HG02623 (cell line): ENCODE results near the gene BST1.

Source experiments
- ATAC-seq: cut with Tn5 transposase; IDR thresholded peaks from one replicate; pipeline ENCODE4 v1.9.1; 2021; ENCODE audit warnings: moderate library complexity; ENCODE audit not compliant: unreplicated experiment

BST1 gene

GRCh38 chr4:15675356-15675755, 27.5 kb upstream of the BST1 start:
- no peak for ATAC-seq

DNA sequence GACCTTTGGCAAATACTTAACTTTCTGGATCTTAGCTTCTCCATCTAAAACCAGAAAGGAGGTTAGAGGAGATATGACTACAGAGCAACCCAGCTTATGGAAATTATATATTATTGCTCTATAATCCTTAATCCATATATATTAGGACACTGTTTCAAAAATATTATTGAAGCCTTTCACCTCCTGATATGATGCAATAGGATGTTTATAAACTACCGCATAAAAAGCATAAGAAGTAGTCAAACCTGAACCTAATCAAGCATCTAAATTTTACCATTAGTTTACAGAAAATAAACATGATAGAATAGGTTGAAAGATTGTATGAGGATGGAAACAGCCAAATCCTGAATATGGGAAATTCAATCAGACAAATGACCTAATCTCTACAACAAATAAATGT, 26.8 kb upstream of the BST1 start:
- no peak for ATAC-seq

- no peak for ATAC-seq
Measured at GRCh38 chr4:15676899-15677298, 26.0 kb upstream of the BST1 start.

DNA sequence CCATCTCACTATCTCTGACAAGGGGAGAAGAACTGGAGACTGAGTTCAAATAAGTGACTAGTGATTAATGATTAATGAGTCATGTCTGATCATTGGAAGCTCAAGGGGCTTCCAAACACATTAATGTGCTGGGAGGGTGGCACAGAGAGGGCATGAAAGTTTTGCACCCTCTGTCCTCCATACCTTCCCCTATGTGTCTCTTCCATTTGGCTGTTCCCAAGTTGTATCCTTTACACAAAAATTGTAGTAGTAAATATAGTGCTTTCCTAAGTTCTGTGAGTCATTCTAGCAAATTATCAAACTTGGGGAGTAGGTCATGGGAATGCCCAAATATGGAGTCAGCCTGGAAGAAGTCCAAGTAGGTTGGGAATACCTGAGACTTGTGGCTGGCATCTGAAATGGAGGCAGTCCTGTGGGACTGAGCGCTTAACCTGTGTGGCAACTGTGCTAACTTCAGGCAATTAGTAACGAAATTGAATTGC, 25.3 kb upstream of the BST1 start:
- ATAC-seq = no peak

GRCh38 chr4:15681067-15681371, 21.8 kb upstream of the BST1 start:
- ATAC-seq = no peak

GRCh38 chr4:15681372-15682241, 21.3 kb upstream of the BST1 start, which contains the start of gene FAM200B:
TSS of gene FAM200B (plus strand) at chr4:15681827. CDS start at chr4:15686978, 5,151 bp downstream.
- ATAC-seq = peak; percentile 88

GRCh38 chr4:15682242-15683142, 20.4 kb upstream of the BST1 start:
- ATAC-seq = no peak

DNA sequence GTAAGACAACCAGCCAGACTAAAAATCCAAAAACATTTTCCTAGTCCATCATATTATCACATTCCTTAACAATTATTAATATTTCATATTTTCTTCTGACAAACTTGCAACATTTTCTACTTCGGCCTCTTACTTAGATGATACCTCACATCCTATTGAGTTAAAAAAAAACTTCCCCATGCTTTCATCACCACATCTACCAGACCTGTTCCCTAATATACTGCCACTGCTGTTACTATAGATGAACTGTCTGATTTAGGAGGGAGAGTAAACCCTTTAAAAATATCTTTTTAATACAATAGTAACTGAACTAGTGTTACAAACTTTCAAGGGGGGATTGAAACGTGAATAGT, 19.7 kb upstream of the BST1 start:
- no peak for ATAC-seq

GRCh38 chr4:15684498-15684897, 18.4 kb upstream of the BST1 start:
- ATAC-seq = no peak

DNA sequence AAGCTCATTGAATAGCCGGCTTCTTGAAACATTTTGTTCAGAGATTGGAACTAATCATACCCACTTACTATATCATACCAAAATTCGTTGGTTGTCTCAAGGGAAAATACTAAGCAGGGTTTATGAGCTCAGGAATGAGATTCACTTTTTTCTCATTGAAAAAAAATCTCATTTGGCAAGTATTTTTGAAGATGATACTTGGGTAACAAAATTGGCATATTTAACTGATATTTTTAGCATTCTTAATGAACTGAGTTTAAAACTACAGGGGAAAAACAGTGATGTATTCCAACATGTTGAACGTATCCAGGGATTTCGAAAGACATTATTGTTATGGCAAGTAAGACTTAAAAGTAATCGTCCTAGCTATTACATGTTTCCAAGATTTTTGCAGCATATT, 14.8 kb upstream of the BST1 start:
- ATAC-seq = no peak

DNA sequence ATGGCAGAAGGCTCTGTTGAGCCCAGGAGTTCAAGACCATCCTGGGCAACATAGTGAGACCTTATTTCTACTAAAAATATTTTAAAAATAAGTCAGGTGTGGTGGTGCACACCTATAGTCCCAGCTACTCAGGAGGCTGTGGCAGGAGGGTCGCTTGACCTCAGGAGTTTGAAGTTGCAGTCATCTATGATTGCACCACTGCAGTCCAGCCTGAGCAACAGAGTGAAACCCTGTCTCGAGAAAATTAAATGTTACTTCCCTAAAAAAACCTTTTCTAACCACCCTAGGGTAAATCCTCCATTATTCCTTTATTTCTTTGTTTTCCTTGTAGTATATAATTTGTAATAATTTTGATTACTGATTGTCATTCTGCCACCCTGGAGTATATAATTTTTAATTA, 13.3 kb upstream of the BST1 start:
- ATAC-seq = no peak

DNA sequence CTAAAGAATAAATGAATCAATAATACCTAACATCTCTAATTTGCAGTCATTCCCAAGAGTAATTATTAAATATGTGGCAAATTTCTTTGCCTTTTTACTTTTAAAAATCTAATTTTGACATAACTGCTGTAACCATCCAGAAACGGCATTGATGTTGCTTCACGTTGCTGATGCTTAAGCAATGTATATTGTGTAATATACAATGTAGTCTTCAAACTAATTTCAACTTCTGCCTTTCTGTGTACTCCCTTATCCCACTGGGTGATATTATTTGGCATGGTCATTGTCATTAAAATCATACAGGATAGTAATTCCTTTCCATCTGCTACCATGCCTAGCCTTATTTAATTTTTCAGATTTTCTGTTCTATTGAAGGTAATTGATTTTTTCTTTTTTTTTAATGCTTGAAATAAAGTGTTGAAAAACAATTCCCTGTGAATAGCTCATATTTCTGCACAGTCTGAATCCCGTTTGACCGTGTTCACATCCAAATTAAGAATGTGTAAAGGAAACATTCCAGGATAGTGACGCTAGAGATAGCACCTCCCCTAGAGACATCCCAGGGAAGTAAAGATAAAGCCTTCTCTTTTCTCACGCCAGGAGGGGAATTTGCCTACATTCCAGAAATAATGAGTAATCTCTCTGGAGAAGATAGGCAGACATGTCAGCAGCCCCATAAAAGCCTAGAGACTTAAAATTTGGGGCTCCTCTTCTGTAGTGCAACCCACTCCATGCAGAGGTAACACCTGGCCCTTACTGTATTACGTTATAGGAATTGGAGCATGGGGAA, 12.7 kb upstream of the BST1 start:
- ATAC-seq = no peak

GRCh38 chr4:15691346-15692135, 11.3 kb upstream of the BST1 start:
- ATAC-seq = no peak

- ATAC-seq = no peak
Measured at GRCh38 chr4:15692602-15693001, 10.3 kb upstream of the BST1 start.

GRCh38 chr4:15694431-15694830, 8.4 kb upstream of the BST1 start:
- no peak for ATAC-seq

DNA sequence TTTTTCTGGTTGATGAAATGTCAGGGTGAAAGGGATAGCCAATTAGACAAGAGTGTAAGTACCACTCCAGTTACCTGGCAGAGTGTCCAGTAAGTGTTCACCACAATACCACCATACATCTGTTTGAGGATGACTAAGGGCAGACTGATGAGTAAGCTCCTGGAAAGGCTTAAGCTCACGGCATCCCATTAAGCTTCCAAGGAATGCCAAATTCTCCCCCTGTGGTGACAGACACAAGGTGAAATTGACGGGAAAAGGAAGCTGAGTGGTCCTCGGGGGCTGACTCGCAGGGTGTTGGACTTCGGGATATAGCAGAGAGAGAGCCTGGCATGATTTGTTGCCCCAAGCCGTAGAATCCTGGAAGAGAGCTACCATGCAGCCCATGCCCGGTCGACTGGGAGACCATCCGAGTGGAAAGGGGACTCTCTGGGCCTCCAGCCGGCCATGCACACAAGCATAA, 7.6 kb upstream of the BST1 start:
- no peak for ATAC-seq

DNA sequence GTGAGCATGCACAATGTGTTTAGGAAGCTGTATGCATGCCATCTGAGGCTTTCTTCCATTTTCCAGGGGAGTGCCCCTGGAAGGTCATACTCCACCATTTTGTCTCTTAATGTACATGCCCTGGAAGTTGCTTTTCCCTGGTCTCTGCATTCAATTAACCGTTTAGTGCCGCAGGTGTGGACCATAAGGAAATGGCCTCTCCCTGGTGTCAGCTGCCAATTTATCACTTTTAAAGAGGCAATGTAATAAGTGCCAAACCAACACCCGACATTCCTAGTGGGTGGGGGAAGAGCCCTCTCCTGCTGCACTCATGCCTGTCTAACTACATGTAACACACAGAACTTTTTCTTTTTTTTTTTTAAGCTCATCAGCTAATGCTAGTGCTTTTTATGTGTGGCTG, 7.1 kb upstream of the BST1 start:
- no peak for ATAC-seq

- ATAC-seq = no peak
Measured at GRCh38 chr4:15696866-15697265, 6.0 kb upstream of the BST1 start.

DNA sequence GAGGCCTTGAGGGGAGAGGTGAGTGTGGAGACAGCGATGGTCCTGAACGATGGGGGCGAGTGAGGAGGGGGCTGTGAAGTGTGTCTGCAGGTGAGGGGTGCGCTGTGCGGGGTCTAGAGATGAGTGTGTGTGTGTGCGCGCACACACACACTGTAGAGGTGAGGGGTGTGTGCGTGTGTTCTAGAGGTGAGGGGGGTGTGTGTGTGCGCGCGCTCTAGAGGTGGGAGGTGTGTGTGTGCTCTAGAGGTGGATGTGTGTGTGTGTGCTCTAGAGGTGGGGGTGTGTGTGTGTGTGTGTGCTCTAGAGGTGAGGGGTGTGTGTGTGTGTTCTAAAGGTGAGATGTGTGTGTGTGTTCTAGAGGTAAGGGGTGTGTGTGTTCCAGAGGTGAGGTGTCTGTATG, 574 bp downstream of the BST1 start:
- no peak for ATAC-seq

DNA sequence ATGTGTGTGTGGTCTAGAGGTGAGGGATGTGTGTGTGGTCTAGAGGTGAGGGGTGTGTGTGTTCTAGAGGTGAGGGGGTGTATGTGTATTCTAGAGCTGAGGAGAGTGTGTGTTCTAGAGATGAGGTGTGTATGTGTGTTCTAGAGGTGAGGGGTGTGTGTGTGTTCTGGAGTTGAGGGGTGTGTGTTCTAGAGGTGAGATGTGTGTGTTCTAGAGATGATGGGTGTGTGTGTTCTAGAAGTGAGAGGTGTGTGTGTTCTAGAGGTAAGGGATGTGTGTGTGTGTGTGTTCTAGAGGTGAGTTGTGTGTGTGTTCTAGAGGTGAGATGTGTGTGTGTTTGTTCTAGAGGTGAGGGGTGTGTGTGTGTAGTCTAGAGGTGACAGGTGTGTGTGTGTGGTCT, 1.3 kb downstream of the BST1 start:
- ATAC-seq = no peak
